Thyroid gland (tissue), 4 donors: ENCODE data around the gene SHPK. TPM values are rescaled to one million over a fixed set of nuclear protein-coding genes. Genes with fewer than 3 reads are reported as not detected.

Experiments
- DNase-seq, 2 donors: peaks; one replicate each; pipeline ENCODE4 v3.0.0-alpha.2; 2019
- H3K27ac ChIP-seq, 3 donors: fragments of 200-600 bp; sonication (generic); 1 replicate in 2 of 3; 2 replicates in 1 of 3; pipeline ENCODE4 v1.5.1; 2016 to 2019; ENCODE audit warnings: mild to moderate bottlenecking in 1 of 3, moderate library complexity in 1 of 3
- H3K27me3 ChIP-seq: fragments of 200-600 bp; sonication (generic); one replicate; pipeline ENCODE4 v1.5.1; 2019
- H3K36me3 ChIP-seq, 2 donors: fragments of 200-600 bp; sonication (generic); one replicate each; pipeline ENCODE4 v1.5.1; 2016 to 2019
- H3K4me1 ChIP-seq, 2 donors: fragments of 200-600 bp; sonication (generic); one replicate each; pipeline ENCODE4 v1.5.1; 2017 to 2019
- H3K4me3 ChIP-seq, 3 donors: fragments of 200-600 bp; sonication (generic); replicated peaks in 1 of 3; 1 replicate in 2 of 3; 2 replicates in 1 of 3; pipeline ENCODE4 v1.5.1; 2016; ENCODE audit warnings: mild to moderate bottlenecking in 1 of 3
- H3K9me3 ChIP-seq: fragments of 200-600 bp; sonication (generic); one replicate; pipeline ENCODE4 v1.5.1; 2017
- CTCF ChIP-seq, 6 experiments: fragments of 200-600 bp in 3 of 6; fragments of 450-650 bp in 3 of 6; sonication (generic) in 3 of 6; IDR thresholded peaks; one replicate each; pipeline ENCODE4 v1.5.1; 2016 to 2019; ENCODE audit warnings: antibody characterized with exemption in 6 of 6, mild to moderate bottlenecking in 2 of 6, inconsistent platforms in 1 of 6, moderate library complexity in 1 of 6
- POLR2A ChIP-seq, 2 donors: fragments of 450-650 bp; IDR thresholded peaks; one replicate each; pipeline ENCODE4 v1.6.1; 2017; ENCODE audit warnings: antibody characterized with exemption in 2 of 2, mild to moderate bottlenecking in 2 of 2, moderate library complexity in 1 of 2
- WGBS, 2 donors: methylation state at CpG; one replicate each; pipeline ENCODE4 v1.1.5; 2017; 5-methylcytosine and 5-hydroxymethylcytosine counted together
- intact Hi-C: fragments of 100-400 bp; cut with DNase I; formaldehyde crosslinking; loops from one replicate; pipeline ENCODE4 v1.15.1; 2023
- total RNA-seq, 4 donors: library from RNA; depleted of rRNA; stranded (reverse); fragments of >200 nt; gene quantifications; one replicate each; pipeline ENCODE4 v1.2.3, GENCODE V29; 2016

The SHPK gene
- total RNA-seq, 4 donors from 2014 or later, result 16.1 to 18.4 (median 17.6) TPM

DNA sequence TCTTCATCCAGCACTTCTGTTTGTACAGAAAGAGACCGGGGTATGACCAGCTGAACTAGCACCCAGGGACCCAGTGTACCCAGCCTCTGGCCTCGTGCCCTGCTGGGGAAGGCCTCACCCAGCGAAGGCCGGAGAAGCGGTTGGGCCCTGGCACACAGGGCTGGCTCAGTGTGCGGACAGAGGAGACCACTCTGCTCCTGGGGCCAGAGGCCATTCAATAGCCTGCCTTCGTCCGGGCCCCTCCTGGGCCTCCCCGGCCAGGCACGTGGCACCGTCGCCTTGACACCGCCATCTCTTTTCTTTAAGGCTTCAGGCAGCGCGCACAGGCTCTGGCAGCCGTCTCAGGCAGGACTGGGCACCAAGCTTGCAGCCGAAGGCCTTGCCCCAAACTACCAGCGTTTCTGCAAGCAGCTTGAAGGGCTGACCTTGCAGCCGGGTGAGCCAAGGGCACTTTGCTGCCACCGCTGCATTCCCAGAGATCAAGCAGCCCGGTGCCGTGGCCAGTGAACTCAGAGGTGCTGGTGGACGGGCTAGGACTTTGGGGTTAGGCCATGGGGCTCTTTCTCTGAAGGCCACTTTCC lies 24.4 kb upstream of the SHPK start:
- TF ChIP-seq CTCF (IDR thresholded peaks at IDR 0.05) (no peak), POLR2A (IDR thresholded peaks at IDR 0.05) (no peak)
- Histone ChIP-seq H3K36me3 (peaks cover 15 to 21% of the 10 kb centered on the region in 2 donors), H3K9me3 (no peaks in the 10 kb centered on the region), H3K27ac (no peak overlapping the region), H3K4me1 (peaks cover 0 to 11% of the 10 kb centered on the region in 2 donors), H3K27me3 (no peaks in the 10 kb centered on the region), H3K4me3 (no peak overlapping the region)
- intact Hi-C loops, result no loop called here
- DNase-seq, result no peak
- 93 to 97% methylated on average over 14 to 16 of the region's 23 CpGs for whole genome bisulfite sequencing, 2 donors

- intact Hi-C loops, result no loop called here
- Histone ChIP-seq H3K4me3 (no peak overlapping the region), H3K9me3 (no peaks in the 10 kb centered on the region), H3K36me3 (peaks cover 15 to 18% of the 10 kb centered on the region in 2 donors), H3K27me3 (no peaks in the 10 kb centered on the region), H3K27ac (peak overlapping the region in 2 of 3 donors; percentile 29 to 38), H3K4me1 (peaks cover 0 to 11% of the 10 kb centered on the region in 2 donors)
- WGBS, 2 donors, result 72 to 78% methylated on average over 20 to 21 of the region's 22 CpGs
- TF ChIP-seq POLR2A (IDR thresholded peaks at IDR 0.05), result no peak
- DNase-seq, result peak; percentile 24 to 32
Observed at GRCh38 chr17:3659541-3660111, 23.6 kb upstream of the SHPK start.

- Histone ChIP-seq H3K9me3 (no peaks in the 10 kb centered on the region), H3K27ac (peak overlapping the region in 2 of 3 donors; percentile 29 to 38), H3K4me3 (no peak overlapping the region), H3K4me1 (peaks cover 0 to 11% of the 10 kb centered on the region in 2 donors), H3K27me3 (no peaks in the 10 kb centered on the region), H3K36me3 (peaks cover 8 to 11% of the 10 kb centered on the region in 2 donors)
- whole genome bisulfite sequencing, 2 donors, result 62 to 73% methylated on average over 18 to 22 of the region's 22 CpGs
- intact Hi-C loops, result no loop called here
- TF ChIP-seq POLR2A (IDR thresholded peaks at IDR 0.05) (no peak), CTCF (IDR thresholded peaks at IDR 0.05) (no peak)
- DNase-seq, result no peak
Observed at GRCh38 chr17:3658784-3659449, 22.9 kb upstream of the SHPK start.

DNA sequence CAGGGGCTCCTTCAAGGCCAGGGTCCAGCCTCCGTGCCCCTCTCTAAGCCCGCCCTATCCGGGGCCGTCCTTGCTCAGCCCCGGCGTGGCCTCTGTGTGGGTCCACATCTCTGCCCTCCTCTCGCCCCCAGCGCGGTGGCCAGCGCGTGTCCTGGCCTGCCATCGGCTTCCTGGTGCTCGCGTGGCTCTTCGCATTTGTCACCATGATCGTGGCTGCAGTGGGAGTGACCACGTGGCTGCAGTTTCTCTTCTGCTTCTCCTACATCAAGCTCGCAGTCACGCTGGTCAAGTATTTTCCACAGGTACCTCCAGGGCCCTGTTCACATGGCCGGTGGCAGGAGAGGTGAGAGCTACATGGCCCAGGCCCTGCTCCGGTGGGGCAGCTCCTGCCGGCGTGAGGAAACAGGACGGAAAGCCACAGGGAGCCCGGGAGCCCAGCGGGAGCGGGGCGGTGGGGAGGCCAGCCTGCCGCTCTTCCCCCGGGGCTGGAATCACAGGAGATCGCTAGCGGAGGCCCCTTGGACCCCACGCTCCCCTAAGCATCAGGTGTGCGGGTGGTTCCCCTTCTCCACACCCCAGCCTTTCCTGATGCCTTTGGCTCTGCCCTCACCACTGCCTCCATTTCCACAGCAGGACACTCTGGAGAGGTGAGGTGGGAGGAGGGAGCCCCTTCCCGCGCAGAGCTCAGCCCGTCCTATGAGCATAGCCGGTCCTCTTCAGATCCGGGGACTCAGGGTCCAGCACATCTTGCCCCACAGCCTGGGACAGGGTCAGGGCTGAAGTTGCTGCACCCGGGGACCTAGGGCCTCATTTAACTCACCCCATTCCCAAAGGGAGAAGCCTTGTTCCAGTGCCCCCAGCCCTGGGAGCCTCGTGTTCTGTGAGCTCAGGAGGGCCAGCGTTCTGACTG lies 22.1 kb upstream of the SHPK start:
- intact Hi-C loops, result no loop called here
- no peak for DNase-seq
- peaks cover 0 to 11% of the 10 kb centered on the region in 2 donors for H3K4me1 ChIP-seq

GRCh38 chr17:3657588-3657869 lies 21.5 kb upstream of the SHPK start:
- 77 to 78% methylated on average over 6 to 7 of the region's 7 CpGs for WGBS, 2 donors
- Histone ChIP-seq H3K36me3 (no peaks in the 10 kb centered on the region), H3K27me3 (no peaks in the 10 kb centered on the region), H3K27ac (no peak overlapping the region), H3K4me1 (peaks cover 0 to 11% of the 10 kb centered on the region in 2 donors), H3K4me3 (no peak overlapping the region), H3K9me3 (no peaks in the 10 kb centered on the region)
- DNase-seq, result no peak
- TF ChIP-seq CTCF (IDR thresholded peaks at IDR 0.05), result no peak
- no peak for TF ChIP-seq POLR2A (IDR thresholded peaks at IDR 0.05)
- intact Hi-C loops, result no loop called here

More for the DNA sequence above, 22.1 kb upstream of the SHPK start:
- no peaks in the 10 kb centered on the region for H3K27me3 ChIP-seq
- WGBS, 2 donors, result 88 to 92% methylated on average over 36 to 37 of the region's 42 CpGs
- H3K27ac ChIP-seq, result no peak overlapping the region
- no peak overlapping the region for H3K4me3 ChIP-seq
- TF ChIP-seq POLR2A (IDR thresholded peaks at IDR 0.05), result no peak
- H3K9me3 ChIP-seq, result no peaks in the 10 kb centered on the region
- peaks cover under 1 to 3% of the 10 kb centered on the region in 2 donors for H3K36me3 ChIP-seq
